Mesodermal cell (in vitro differentiated cells): ENCODE measurements around the gene FUT2.

ENCODE experiments used
- H3K27ac ChIP-seq: 2 replicates; pipeline ENCODE4 v1.7.0; 2013; ENCODE audit warnings: mild to moderate bottlenecking, low read depth, low read length, moderate library complexity; ENCODE audit not compliant: severe bottlenecking
- H3K36me3 ChIP-seq: 2 replicates; pipeline ENCODE4 v1.7.1; 2013; ENCODE audit warnings: mild to moderate bottlenecking, low read length, moderate library complexity; ENCODE audit not compliant: control insufficient read depth, insufficient read depth
- H3K4me1 ChIP-seq: one replicate; pipeline ENCODE4 v1.7.1; 2013; ENCODE audit warnings: mild to moderate bottlenecking, low read length; ENCODE audit not compliant: insufficient read depth, control insufficient read depth, poor library complexity, severe bottlenecking
- H3K4me3 ChIP-seq: 2 replicates; pipeline ENCODE4 v1.7.0; 2013; ENCODE audit warnings: low read length, control low read depth, mild to moderate bottlenecking; ENCODE audit not compliant: insufficient read depth, poor library complexity, severe bottlenecking; ENCODE audit errors: extremely low read depth
- H3K9me3 ChIP-seq: 2 replicates; pipeline ENCODE4 v1.7.1; 2013; ENCODE audit warnings: mild to moderate bottlenecking, low read length, moderate library complexity; ENCODE audit not compliant: control insufficient read depth
- whole genome bisulfite sequencing, 2 experiments: methylation state at CpG; one replicate each; pipeline ENCODE4 v1.1.5; 2013; ENCODE audit warnings: missing lambda C conversion rate in 2 of 2; ENCODE audit not compliant: insufficient coverage in 2 of 2; 5-methylcytosine and 5-hydroxymethylcytosine counted together

FUT2 gene

GRCh38 chr19:48745208-48745995 lies 49.6 kb downstream of the FUT2 start:
- 65 to 73% methylated on average over 27 to 31 of the region's 33 CpGs for whole genome bisulfite sequencing, 2 experiments
- Histone ChIP-seq H3K27ac (no peak overlapping the region), H3K4me3 (no peak overlapping the region), H3K9me3 (no peaks in the 10 kb centered on the region), H3K36me3 (no peaks in the 10 kb centered on the region), H3K4me1 (no peaks in the 10 kb centered on the region)

- H3K4me3 ChIP-seq = peak overlapping the region; percentile 54
- WGBS, 2 experiments = 89 to 93% methylated on average over 6 to 8 of the region's 8 CpGs
- H3K27ac ChIP-seq = no peak overlapping the region
- no peaks in the 10 kb centered on the region for H3K36me3 ChIP-seq
- H3K9me3 ChIP-seq = no peaks in the 10 kb centered on the region
- no peaks in the 10 kb centered on the region for H3K4me1 ChIP-seq
Measured at GRCh38 chr19:48746110-48746509, 50.3 kb downstream of the FUT2 start.

- no peaks in the 10 kb centered on the region for H3K36me3 ChIP-seq
- 9 to 16% methylated on average over 16 to 24 of the region's 31 CpGs for WGBS, 2 experiments
- H3K9me3 ChIP-seq = no peaks in the 10 kb centered on the region
- H3K27ac ChIP-seq = peak within 1 kb of the TSS; percentile 91
- H3K4me1 ChIP-seq = no peaks in the 10 kb centered on the region
- peak within 1 kb of the TSS; percentile 54 for H3K4me3 ChIP-seq
Measured at GRCh38 chr19:48746738-48747575, 51.2 kb downstream of the FUT2 start, which contains the start of gene IZUMO1. IZUMO1 (minus strand) TSS chr19:48746909; CDS start chr19:48745859, 1,050 bp downstream.

- H3K27ac ChIP-seq = no peak overlapping the region
- no peaks in the 10 kb centered on the region for H3K36me3 ChIP-seq
- WGBS, 2 experiments = 74 to 87% methylated on average over 3 of the region's 4 CpGs
- no peaks in the 10 kb centered on the region for H3K4me1 ChIP-seq
- H3K4me3 ChIP-seq = no peak overlapping the region
- no peaks in the 10 kb centered on the region for H3K9me3 ChIP-seq
Measured at GRCh38 chr19:48749571-48750198, 53.9 kb downstream of the FUT2 start.

- Histone ChIP-seq H3K27ac (no peak overlapping the region), H3K9me3 (no peaks in the 10 kb centered on the region), H3K4me3 (no peak overlapping the region), H3K36me3 (no peaks in the 10 kb centered on the region), H3K4me1 (no peaks in the 10 kb centered on the region)
- 95 to 98% methylated on average over 31 of the region's 31 CpGs for WGBS, 2 experiments
Measured at GRCh38 chr19:48750351-48750750, 54.6 kb downstream of the FUT2 start.

GRCh38 chr19:48750771-48751504 lies 55.2 kb downstream of the FUT2 start:
- no peaks in the 10 kb centered on the region for H3K36me3 ChIP-seq
- 94 to 97% methylated on average over 24 to 29 of the region's 29 CpGs for WGBS, 2 experiments
- no peak overlapping the region for H3K27ac ChIP-seq
- H3K4me1 ChIP-seq = no peaks in the 10 kb centered on the region
- H3K4me3 ChIP-seq = no peak overlapping the region
- no peaks in the 10 kb centered on the region for H3K9me3 ChIP-seq

GRCh38 chr19:48751845-48752495 lies 56.2 kb downstream of the FUT2 start:
- H3K36me3 ChIP-seq = no peaks in the 10 kb centered on the region
- WGBS, 2 experiments = 54 to 62% methylated on average over 15 to 17 of the region's 20 CpGs
- H3K4me3 ChIP-seq = peak overlapping the region; percentile 39
- no peaks in the 10 kb centered on the region for H3K9me3 ChIP-seq
- no peak overlapping the region for H3K27ac ChIP-seq
- no peaks in the 10 kb centered on the region for H3K4me1 ChIP-seq

- Histone ChIP-seq H3K4me3 (peak within 1 kb of the TSS; percentile 39), H3K27ac (no peak within 1 kb of the TSS), H3K9me3 (no peaks in the 10 kb centered on the region), H3K36me3 (no peaks in the 10 kb centered on the region), H3K4me1 (no peaks in the 10 kb centered on the region)
- WGBS, 2 experiments = 3% methylated on average over 59 of the region's 73 CpGs
Measured at GRCh38 chr19:48752496-48753365, 57.0 kb downstream of the FUT2 start, which contains the start of gene FUT1. FUT1 (minus strand) TSS chr19:48752641; CDS start chr19:48751281, 1,360 bp downstream.

GRCh38 chr19:48755084-48755641 lies 59.4 kb downstream of the FUT2 start, which contains the start of gene FGF21:
FGF21 (plus strand) TSS chr19:48755524; CDS start chr19:48756237, 713 bp downstream.
- Histone ChIP-seq H3K9me3 (no peaks in the 10 kb centered on the region), H3K4me3 (no peak within 1 kb of the TSS), H3K4me1 (no peaks in the 10 kb centered on the region), H3K36me3 (no peaks in the 10 kb centered on the region), H3K27ac (no peak within 1 kb of the TSS)
- 93 to 94% methylated on average over 4 of the region's 4 CpGs for WGBS, 2 experiments
